Measurements from ENCODE around the gene ZSCAN10.
A peak's percentile ranks its signal among the peaks of the same experiment; 100 is the strongest.
"Not testable (repeated sequence)": the region's sequence is repeated elsewhere in the genome, so short reads cannot be mapped to it uniquely, and the experiment has no call there.

The ZSCAN10 gene

GRCh38 chr16:3083408-3083807 lies 15.7 kb downstream of the ZSCAN10 start:
- DNase-seq, result not testable (repeated sequence)

- not testable (repeated sequence) for DNase-seq
These were observed 17.1 kb downstream of the ZSCAN10 start for GRCh38 chr16:3081957-3082356.

- no peak for DNase-seq
These were observed 19.1 kb downstream of the ZSCAN10 start for GRCh38 chr16:3080024-3080423.

- no peak for DNase-seq
These were observed 22.5 kb downstream of the ZSCAN10 start for GRCh38 chr16:3076577-3076976.

GRCh38 chr16:3075946-3076345 lies 23.1 kb downstream of the ZSCAN10 start:
- DNase-seq, result not testable (repeated sequence)

- DNase-seq, result no peak
These were observed 23.6 kb downstream of the ZSCAN10 start for GRCh38 chr16:3075523-3075915.

- peak; percentile 59 for DNase-seq
These were observed 24.1 kb downstream of the ZSCAN10 start for GRCh38 chr16:3074860-3075522.

- DNase-seq, result no peak
These were observed 25.6 kb downstream of the ZSCAN10 start for GRCh38 chr16:3073448-3073847.

- DNase-seq, result not testable (repeated sequence)
These were observed 26.4 kb downstream of the ZSCAN10 start for GRCh38 chr16:3072576-3073263.

GRCh38 chr16:3072148-3072547 lies 26.9 kb downstream of the ZSCAN10 start:
- DNase-seq, result not testable (repeated sequence)

GRCh38 chr16:3071655-3072054 lies 27.4 kb downstream of the ZSCAN10 start:
- DNase-seq, result no peak

GRCh38 chr16:3070608-3071111 lies 28.4 kb downstream of the ZSCAN10 start:
- DNase-seq, result no peak

- not testable (repeated sequence) for DNase-seq
These were observed 29.9 kb downstream of the ZSCAN10 start for GRCh38 chr16:3069146-3069545.

GRCh38 chr16:3068487-3068886 lies 30.6 kb downstream of the ZSCAN10 start:
- no peak for DNase-seq

GRCh38 chr16:3066440-3066748 lies 32.7 kb downstream of the ZSCAN10 start:
- no peak for DNase-seq

GRCh38 chr16:3065742-3066439 lies 33.2 kb downstream of the ZSCAN10 start:
- peak; percentile 38 for DNase-seq

- DNase-seq, result peak; percentile 71
These were observed 33.9 kb downstream of the ZSCAN10 start, which contains the start of gene IL32 for GRCh38 chr16:3065069-3065741. IL32 (plus strand) TSS chr16:3065640; CDS start chr16:3065812, 172 bp downstream.

GRCh38 chr16:3063625-3064386 lies 35.3 kb downstream of the ZSCAN10 start:
- DNase-seq, result no peak

GRCh38 chr16:3062553-3062952 lies 36.5 kb downstream of the ZSCAN10 start:
- no peak for DNase-seq

- DNase-seq, result no peak
These were observed 38.6 kb downstream of the ZSCAN10 start for GRCh38 chr16:3060339-3061127.

- DNase-seq, result no peak
These were observed 39.3 kb downstream of the ZSCAN10 start for GRCh38 chr16:3059723-3060242.
